Activated CD4-positive, alpha-beta T cell treated with anti-CD3 and anti-CD28 coated beads, Interleukin-2, Interleukin-4, amounts not matched to agents 100 ng/mL and 50 ng/mL, durations not matched to agents 16 hours and 8 hours (primary cell): ENCODE measurements around the gene GFI1.

ENCODE experiments used
- DNase-seq: peaks from one replicate; pipeline ENCODE4 v3.0.0-alpha.2; 2020; ENCODE audit warnings: low spot score

The GFI1 gene

GRCh38 chr1:92488416-92488815, 1.7 kb upstream of the GFI1 start:
- no peak for DNase-seq

- DNase-seq = no peak
Measured at GRCh38 chr1:92487078-92487605, 417 bp upstream of the GFI1 start.

- DNase-seq = peak; percentile 85
Measured at GRCh38 chr1:92485381-92486250, 1.1 kb downstream of the GFI1 start.

- DNase-seq = peak; percentile 55
Measured at GRCh38 chr1:92484472-92485380, 2.0 kb downstream of the GFI1 start.

GRCh38 chr1:92483610-92484471, 2.9 kb downstream of the GFI1 start:
- DNase-seq = peak; percentile 56

GRCh38 chr1:92482665-92483609, 3.8 kb downstream of the GFI1 start:
- DNase-seq = no peak

- DNase-seq = no peak
Measured at GRCh38 chr1:92481971-92482664, 4.6 kb downstream of the GFI1 start.

- no peak for DNase-seq
Measured at GRCh38 chr1:92481599-92481925, 5.2 kb downstream of the GFI1 start.

GRCh38 chr1:92480813-92481598, 5.7 kb downstream of the GFI1 start:
- DNase-seq = no peak

GRCh38 chr1:92480200-92480812, 6.4 kb downstream of the GFI1 start:
- DNase-seq = no peak

- no peak for DNase-seq
Measured at GRCh38 chr1:92479587-92479986, 7.1 kb downstream of the GFI1 start.

GRCh38 chr1:92478393-92478792, 8.3 kb downstream of the GFI1 start:
- DNase-seq = no peak

GRCh38 chr1:92476071-92476631, 10.6 kb downstream of the GFI1 start:
- DNase-seq = peak; percentile 64

GRCh38 chr1:92475029-92475428, 11.7 kb downstream of the GFI1 start:
- DNase-seq = no peak

- peak; percentile 92 for DNase-seq
Measured at GRCh38 chr1:92473781-92474495, 12.8 kb downstream of the GFI1 start.

- no peak for DNase-seq
Measured at GRCh38 chr1:92470216-92470615, 16.5 kb downstream of the GFI1 start.

- DNase-seq = no peak
Measured at GRCh38 chr1:92466683-92467352, 19.9 kb downstream of the GFI1 start.
